M059J (cell line): ENCODE data around the gene MRTFA. TPM values are rescaled to one million over a fixed set of nuclear protein-coding genes. Genes with fewer than 3 reads are reported as not detected.
"Not testable (repeated sequence)": the region's sequence is repeated elsewhere in the genome, so short reads cannot be mapped to it uniquely, and the experiment has no call there.

Source experiments
- DNase-seq: peaks from one replicate; pipeline ENCODE4 v3.0.0-alpha.2; 2012; ENCODE audit warnings: low read depth
- total RNA-seq: library from RNA; depleted of rRNA; stranded (reverse); fragments of >200 nt; shearing (Covaris generic); gene quantifications from 2 replicates; pipeline ENCODE4 v1.2.3, GENCODE V29; 2014

MRTFA gene
- total RNA-seq, 1 experiment from 2014 or later, result 25.4 TPM

DNA sequence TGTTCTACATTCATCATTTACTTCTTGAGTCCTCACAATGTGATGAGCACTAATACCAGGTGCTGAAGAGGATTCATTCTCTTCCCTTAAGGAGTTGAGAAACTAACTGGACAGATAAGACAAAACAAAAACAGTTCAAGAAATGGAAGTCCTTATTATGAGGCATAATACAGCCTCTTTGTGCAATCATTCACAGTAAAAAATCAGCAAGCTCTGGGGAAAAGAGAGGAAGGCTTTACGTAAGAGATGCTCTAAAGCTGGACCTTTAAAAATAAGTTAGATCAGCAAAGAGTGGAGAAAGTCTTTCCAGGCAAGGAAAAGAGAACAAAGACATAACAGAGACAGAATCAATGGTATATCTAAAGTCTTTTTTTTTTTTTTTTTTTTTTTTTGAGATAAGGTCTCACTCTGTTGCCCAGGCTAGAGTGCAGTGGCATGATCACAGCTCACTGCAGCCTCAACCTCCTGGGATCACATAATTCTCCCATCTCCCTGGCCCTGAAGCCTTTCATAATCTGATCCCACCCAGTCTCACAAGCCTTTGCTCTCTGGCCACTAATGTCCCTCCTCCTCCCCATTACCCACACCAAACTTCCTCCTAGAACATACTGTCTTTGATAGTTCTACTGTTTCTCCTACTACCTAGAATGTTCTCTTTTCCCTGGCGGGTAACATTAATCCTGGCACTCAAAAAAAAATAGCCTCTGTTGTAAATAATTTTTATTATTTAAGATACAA, 40.9 kb downstream of the MRTFA start:
- DNase-seq, result no peak

DNA sequence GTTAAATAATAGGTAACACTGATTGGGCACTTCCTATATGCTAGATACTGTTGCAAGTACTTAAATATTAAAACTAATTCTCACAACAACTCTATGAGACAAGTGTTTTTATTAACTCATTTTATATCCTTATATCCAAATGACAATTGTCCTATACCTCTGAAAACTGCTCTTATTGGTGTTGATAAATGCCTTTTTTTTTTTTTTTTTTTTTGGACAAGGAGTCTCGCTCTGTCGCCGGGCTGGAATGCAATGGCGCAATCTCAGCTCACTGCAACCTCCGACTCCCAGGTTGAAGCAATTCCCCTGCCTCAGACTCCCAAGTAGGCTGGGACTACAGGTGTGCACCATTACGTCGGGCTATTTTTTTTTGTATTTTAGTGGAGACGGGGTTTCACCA, 41.6 kb downstream of the MRTFA start:
- no peak for DNase-seq

DNA sequence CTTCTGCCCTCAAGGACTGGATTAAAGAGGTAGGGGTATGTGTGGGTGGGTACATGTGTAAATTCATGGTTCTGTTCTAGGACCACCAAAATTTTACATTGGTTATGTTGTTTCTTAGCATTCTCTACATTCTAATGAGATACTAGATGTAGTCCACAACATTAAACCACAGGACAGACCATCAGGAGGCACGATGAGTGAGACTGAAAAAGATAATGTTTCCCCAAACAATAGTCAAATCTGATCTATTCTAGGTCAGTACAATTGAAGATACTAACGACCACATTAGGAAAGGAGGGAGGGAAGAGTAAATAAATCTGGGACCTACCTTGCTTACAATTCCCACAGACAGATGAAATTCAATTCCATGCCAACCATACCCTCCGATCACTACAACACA, 42.2 kb downstream of the MRTFA start:
- DNase-seq, result no peak

DNA sequence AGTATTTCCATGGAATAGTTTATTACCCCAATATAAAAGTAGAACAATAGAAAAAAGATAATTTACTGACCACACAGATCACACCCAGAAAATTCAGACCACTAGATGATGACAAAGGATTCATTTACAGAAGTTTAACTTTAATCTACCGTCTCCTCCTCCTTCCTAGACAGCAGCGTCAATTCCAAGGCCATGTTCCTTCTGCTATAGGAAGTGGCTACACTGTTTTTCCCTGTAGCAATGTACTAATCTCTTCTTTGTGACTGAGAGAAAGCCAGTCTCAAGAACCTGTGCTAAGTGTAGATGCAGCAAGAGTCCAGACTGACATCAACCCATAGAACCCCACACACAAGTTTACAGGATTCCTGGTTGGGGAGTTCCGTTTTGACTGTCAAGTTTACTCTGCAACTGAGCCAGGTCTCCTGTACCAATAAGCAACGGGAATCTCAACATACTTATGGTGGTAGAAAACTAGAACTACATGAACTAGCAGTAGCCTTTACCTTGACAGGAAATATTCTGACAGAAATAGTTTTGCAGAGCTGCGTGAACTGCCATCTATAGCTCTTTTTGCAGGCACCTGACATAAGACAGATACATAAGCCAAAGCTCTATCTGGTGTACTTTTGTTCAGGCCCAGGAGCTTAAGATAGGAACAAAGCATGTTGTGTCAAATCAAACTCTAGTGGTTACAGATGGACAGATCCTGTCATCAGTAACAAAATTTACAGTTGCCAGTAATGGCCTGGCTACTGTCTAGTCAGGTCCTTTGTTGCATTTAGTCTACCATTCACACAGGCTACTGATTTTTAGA, 42.9 kb downstream of the MRTFA start:
- no peak for DNase-seq

DNA sequence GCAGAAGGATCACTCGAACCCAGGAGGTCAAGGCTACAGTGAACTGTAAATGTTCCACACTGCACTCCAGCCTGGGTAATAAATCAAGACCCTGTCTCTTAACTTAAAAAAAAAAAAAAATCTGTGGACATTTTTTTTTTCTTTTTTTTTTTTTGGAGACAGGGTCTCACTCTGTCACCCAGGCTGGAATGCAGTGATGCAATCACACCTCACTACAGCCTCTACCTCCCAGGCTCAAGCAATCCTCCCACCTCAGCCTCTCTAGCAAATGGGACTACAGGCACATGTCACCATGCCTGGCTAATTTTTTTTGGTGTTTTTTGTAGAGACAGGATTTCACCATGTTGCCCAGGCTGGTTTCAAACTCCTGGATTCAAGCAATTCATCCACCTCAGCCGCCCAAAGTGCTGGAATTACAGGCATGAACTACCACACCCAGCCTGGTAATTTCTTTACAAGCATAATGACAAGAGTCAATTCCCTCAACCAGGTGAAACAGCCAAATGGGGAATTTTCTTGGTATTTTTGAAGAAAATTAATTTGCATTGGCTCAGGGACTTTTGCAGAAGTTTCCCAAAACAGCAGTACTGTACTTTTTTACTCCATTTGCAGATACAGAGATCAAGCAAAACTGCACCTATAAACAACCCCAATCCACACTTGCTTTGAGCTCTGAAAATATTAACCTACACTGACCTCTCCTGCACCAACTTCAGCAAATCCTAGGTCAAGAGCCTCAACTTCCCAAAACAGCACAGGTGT, 44.0 kb downstream of the MRTFA start:
- no peak for DNase-seq

DNA sequence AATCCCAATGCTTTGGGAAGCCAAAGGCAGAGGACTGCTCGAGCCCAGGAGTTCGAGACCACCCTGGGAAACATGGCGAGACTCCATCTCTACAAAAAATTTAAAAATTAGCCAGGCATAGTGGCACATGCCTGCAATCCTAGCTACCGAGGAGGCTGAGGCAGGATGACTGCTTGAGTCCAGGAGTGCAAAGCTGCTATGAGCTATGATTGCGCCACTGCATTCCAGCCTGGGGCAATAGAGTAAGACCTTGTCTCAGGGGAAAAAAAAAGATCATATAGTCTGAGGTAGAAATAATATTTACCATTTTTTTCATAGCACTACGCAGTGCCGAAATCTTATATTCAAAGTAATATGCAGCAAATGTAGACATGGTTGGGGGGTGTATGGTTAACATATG, 47.8 kb downstream of the MRTFA start:
- peak; percentile 68 for DNase-seq

DNA sequence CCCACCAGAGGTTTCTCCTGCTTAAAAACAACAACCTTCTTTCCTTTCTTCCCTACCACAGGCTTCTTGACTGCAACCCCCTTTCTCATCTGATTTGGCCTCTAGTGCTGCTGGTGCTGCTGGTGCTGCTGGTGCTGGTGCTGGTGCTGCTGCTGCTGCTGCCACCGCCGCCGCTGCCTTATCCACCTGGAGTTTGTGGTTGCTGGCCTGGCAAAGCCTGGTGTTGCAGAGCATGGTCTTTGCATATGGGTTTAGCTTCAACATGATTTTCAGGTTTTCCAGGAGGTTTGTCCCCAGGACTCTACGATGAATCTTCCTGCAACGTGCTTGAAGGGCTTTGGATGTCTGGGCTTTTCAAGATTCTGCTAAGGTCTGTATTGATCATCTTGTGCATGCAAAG, 49.7 kb downstream of the MRTFA start:
- no peak for DNase-seq

DNA sequence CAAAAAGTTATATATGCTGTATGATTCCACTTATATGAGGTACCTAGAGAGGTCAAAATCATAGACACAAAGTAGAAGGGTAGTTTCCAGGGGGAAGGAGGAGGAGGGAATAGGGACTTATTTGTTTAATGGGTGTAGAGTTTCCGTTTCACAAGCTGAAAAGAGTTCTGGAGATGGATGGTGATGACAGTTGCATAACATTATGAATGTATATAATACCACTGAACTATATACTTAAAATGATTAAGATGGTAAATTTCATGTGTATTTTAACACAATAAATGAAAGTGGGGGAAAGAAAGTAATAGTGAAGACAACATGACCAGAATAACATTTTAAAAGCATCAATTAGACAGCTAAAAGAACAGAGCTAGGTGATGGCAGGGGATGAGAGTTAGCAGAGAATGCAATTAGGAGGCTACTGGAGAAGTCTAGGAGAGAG, 51.2 kb downstream of the MRTFA start:
- DNase-seq, result no peak

DNA sequence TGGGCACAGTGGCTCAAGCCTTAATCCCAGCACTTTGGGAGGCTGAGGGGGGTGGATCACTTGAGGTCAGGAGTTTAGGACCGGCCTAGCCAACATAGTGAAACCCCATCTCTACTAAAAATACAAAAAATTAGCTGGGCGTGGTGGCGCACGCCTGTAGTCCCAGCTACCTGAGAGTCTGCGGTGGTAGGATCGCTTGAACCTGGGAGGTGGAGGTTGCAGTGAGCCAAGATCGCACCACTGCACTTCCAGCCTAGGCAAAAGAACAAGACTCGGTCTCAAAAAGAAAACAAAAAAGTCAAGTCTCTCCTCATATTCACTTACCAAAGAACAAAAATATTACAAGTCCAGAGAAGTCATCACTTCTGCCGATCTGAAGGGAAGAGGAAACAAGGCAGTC, 51.8 kb downstream of the MRTFA start:
- not testable (repeated sequence) for DNase-seq

DNA sequence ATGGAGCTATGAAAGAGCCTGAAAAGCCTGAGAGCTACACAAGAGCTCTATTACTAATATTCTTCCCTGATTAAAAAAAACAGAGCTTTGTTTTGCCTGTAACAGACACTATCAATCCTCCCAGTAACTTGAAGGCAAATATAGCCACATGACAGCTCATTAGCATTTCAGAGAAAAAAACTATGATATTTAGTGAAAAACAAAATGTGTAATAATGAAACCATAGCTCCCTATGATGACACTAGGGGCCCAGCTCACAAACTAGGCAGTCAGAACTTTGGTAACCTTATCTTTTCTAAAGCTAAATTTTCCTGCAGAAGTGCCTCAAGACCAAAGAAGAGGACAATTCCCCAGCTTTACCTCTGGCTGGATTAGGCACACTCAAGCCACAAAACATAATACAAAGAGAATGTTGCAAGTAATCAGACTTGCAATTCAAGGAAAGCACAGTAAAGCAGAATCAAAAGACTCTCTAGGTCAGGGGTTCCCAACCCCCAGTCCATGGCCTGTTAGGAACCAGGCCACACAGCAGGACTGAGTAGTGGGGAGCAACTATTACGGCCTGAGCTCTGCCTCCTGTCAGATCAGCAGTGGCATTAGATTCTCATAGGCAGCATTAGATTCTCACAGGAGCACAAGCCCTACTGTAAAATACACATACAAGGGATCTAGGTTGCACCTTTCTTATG, 53.3 kb downstream of the MRTFA start:
- DNase-seq, result no peak

DNA sequence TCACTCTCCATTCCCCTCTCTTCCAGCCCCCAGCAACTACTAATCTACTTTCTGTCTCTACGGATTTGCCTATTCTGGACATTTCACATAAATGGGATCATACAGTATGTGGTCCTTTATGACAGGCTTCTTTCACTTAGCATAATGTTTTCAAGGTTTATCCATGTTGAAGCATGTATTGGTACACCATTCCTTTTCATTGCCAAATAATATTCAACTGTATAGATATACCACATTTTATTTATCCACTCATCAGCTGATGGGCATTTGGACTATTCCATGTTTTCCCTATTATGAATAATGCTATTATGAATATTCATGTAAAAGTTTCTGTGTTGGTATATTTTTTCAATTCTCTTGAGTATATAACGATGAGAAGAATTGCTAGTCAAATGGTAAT, 54.5 kb downstream of the MRTFA start:
- no peak for DNase-seq

DNA sequence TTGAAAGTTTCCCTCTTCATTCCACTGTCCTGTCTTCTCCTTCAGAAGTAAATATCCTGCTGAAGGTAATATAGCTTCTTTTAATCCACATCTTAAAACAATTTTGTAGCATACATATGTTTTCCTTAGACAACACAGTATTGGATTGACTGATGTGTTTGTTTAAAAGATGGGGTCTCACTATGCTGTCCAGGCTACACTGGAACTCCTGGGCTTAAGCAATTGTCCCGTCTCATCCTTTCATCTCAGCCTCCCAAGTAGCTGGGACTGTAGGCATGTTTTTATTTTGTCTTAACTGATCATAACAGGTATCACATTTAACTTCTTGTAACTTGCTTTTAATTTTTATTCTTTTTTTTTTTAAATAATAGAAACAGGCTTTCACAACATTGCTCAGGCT, 55.9 kb downstream of the MRTFA start:
- no peak for DNase-seq

DNA sequence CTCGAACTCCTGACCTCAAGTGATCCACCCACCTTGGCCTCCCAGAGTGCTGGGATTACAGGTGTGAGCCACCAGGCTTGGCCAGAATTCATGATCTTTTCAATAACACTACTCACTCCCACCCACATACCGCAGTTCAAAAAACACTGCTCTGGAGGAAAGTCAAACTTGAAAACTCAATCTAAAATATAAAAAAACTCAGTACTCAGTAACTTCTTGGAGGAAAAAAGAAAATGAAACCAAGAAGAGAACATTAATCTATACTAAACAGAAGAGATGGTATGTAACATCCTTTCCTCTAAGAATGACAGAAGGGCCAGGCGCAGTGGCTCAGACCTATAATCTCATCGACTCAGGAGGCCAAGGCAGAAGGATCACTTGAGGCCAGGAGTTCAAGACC, 58.3 kb downstream of the MRTFA start:
- no peak for DNase-seq

DNA sequence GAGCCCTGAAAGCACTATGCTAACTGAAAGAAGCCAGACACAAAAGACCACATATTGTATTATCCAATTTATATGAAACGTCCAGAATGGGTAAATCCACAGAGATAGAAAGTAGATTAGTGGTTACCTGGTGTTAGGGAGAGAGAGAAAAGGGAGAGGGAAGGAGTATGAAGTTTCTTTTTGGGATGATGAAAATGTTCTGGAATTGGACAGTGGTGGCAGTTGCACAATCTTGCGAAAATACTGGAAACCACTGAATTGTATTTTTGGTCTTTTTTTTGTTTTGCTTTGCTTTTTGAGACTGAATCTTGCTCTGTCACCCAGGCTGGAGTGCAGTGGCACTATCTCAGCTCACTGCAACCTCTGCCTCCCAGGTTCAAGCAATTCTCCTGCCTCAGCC, 63.5 kb downstream of the MRTFA start:
- no peak for DNase-seq

DNA sequence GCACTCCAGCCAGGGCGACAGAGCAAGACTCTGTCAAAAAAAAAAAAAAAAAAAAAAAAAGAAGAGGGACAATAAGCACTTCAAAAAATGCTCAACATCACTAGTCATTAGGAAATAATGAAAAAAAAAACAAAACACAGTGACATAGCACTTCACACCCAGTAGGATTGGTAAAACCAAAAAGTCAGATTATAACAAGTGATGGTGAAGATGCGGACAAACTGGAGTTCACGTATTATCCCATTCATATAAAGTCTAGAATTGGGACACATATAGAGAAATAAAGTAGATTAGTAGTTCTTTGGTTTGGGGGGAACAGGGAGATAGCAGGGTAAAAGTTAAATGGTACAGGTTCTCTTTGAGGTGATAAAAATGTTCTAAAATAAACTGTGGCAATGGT, 64.6 kb downstream of the MRTFA start:
- no peak for DNase-seq

DNA sequence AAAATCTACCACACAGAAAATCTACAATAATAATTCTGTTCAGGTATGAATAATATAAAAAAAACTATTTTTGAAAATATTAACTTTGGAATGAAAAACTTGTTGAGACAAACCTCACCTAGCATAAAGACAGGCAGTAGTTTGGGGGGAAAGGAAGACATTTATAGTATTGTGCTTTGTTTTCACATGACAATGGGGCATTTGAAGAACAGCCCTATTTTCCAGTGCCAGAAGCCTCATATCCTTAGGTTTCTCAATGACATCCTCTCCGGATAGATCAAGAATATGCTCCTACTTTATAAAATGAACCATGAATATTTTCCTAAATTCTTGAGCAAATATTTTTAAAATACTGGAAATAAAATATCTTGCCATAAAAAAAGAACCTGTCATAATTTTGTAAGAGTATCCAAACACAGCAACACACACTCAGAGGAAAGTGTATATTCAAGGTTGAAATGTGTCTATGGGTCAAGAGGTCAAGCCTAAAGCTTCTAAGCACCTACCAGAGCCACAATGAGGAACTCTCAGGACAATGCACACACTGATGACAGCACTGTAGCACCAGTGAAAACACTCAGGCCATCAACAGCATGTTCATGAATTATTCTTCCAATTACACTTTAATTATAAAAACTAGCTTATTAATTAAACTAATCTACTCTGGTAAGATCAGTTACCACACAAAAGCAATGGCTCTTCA, 68.7 kb downstream of the MRTFA start:
- DNase-seq, result no peak

DNA sequence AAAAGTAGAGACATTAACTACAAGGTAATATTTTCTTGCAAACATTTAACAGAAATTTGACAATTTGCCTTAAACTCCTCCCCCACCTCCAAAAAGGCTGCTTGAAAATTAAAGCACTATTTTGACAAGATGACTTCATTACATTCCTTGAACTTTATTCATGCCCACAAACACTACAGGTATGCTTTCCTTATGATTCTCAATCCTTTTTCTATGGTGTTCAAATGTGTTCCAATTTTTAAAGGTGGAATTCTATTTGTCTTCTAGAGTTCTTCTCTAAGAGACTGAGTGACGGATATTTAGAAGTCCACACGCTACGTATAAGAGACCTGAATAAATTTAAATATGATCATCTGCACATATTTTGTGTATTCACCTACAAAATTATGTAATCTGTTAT, 69.4 kb downstream of the MRTFA start:
- DNase-seq, result peak; percentile 60

DNA sequence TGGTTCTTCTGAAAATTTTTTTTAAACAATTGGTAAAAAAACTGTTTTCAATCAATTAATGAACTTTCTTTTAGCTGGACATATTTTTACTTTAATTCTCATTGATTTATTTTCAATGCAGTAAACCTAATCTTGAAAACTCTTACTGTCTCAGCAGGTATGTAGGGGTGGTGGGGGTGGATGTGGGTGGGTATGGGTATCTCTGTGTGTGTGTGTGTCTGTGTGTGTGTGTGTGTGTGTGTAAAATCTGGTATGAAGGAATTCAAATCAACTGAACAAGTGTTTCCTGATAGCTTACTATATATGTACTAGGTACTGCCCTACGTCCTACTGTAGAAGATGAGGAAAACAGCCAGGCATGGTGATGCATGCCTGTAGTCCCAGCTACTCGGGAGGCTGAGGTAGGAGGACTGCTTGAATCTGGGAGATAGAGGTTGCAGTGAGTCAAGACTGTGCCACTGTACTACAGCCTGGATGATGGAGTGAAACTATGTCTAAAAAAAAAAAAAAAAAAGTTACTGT, 75.5 kb downstream of the MRTFA start:
- no peak for DNase-seq

DNA sequence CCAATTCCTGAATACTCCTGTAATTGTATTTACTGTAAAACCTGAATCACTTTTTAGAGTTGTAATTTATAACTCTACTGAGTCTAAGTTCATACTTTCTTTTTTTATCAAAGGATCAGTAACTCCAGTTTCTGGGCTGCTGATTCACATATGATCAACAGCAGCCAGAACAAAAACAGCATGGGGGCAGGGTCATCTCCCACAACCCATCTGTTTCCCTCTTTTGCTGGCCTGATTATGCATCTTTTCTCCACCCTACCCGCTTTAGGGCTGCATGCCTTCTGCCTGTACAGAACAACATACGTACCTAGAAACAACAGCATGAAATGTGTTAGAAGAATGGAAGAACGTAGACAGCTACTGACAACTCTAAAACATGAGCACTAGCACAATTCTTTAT, 76.0 kb downstream of the MRTFA start:
- peak; percentile 28 for DNase-seq

DNA sequence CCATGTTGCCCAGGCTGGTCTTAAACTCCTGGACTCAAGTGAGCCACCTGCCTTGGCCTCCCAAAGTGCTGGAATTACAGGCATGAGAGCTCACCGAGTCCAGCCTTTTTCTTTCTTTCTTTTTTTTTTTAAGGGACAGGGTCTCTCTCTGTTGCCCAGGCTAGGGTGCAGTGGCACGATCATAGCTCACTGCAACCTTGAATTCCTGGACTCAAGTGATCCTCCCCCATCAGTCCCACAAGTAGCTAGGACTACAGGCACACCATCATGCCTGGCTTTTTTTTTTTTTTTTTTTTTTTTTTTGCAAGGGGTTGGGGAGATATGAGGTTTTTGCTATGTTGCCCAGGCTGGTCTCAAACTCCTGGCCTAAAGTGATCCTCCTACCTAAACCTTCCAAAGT, 78.5 kb downstream of the MRTFA start:
- DNase-seq, result no peak

DNA sequence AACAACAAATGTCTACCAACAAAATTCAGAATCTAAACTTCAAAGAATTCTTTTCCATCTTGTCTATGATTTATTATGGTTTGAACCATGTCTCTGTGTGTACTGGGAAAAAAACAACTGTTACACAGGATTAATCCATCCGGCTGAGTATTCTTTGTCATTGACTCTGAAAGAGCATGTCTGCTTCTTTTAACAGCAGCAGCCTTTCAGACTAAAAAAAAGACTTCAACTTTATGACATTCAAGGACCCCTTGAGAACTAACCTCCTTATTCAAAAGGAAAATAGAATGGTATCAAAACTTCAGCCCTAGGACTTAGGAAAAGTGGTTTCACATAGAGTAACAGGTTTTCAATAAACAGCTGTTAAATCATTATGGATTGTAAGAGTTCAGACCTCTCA, 79.9 kb downstream of the MRTFA start:
- no peak for DNase-seq
